GM12878 (cell line): ENCODE results near the gene SPIB. TPM values are rescaled to one million over a fixed set of nuclear protein-coding genes. Genes with fewer than 3 reads are reported as not detected.

Experiments used
- ATAC-seq: fragments of 200-7000 bp; cut with Tn5 transposase; 3 replicates; pipeline ENCODE4 v1.9.1; 2020; ENCODE audit warnings: mild to moderate bottlenecking, moderate library complexity
- BruUV-seq: library from RNA; stranded (reverse); fragments of 400-500 nt; replicated peaks from 2 replicates; lab custom pipeline; 2021; lab: Mats Ljungman, UMichigan
- CTCF ChIA-PET: fragments of 300-600 bp; sonication (Branson Sonifier 250); formaldehyde crosslinking; extraction: SDS; loops from one replicate; lab custom pipeline; 2021; ENCODE audit warnings: inconsistent platforms; lab: Yijun Ruan, JAX
- POLR2A ChIA-PET: fragments of 350-600 bp; formaldehyde crosslinking; extraction: SDS; loops from one replicate; lab custom pipeline; 2021; ENCODE audit warnings: inconsistent platforms; lab: Charles Lee
- RAD21 ChIA-PET: fragments of 300-600 bp; sonication (Branson Sonifier 250); formaldehyde crosslinking; loops from one replicate; lab custom pipeline; 2023; ENCODE audit warnings: antibody characterized with exemption; ENCODE audit not compliant: unreplicated experiment; lab: Charles Lee
- SMC1A ChIA-PET: fragments of 300-600 bp; sonication (Branson Sonifier 250); formaldehyde crosslinking; loops from one replicate; lab custom pipeline; 2023; ENCODE audit not compliant: unreplicated experiment, uncharacterized antibody; lab: Charles Lee
- DNase-seq: peaks from one replicate; pipeline ENCODE4 v3.0.0-alpha.2; 2011; ENCODE audit warnings: low read depth, low spot score
- FAIRE-seq: peaks from 3 replicates; lab custom pipeline; 2011; peaks lifted over from hg19 to GRCh38; lab: Jason Lieb, UNC
- H2AFZ ChIP-seq: 2 replicates; pipeline ENCODE4 v1.6.0; 2011; ENCODE audit warnings: low read depth, low read length, control low read depth; ENCODE audit not compliant: control insufficient read depth
- H3K27ac ChIP-seq: 2 replicates; pipeline ENCODE4 v1.5.1; 2011; ENCODE audit warnings: control low read depth; ENCODE audit not compliant: control insufficient read depth, insufficient read depth
- H3K27me3 ChIP-seq, 2 experiments: replicated peaks in 1 of 2; 2 replicates each; pipeline versions ENCODE4 v1.6.0 to v1.6.1; 2011; ENCODE audit warnings: low read length in 1 of 2; ENCODE audit not compliant: control insufficient read depth in 2 of 2, insufficient read depth in 2 of 2
- H3K36me3 ChIP-seq, 2 experiments: 2 replicates each; pipeline ENCODE4 v1.5.1; 2011; ENCODE audit warnings: low read length in 1 of 2; ENCODE audit not compliant: control insufficient read depth in 2 of 2, insufficient read depth in 2 of 2
- H3K4me1 ChIP-seq: 2 replicates; pipeline ENCODE4 v1.6.1; 2011; ENCODE audit warnings: mild to moderate bottlenecking, low read length, moderate library complexity, mixed read lengths; ENCODE audit not compliant: control insufficient read depth, insufficient read depth
- H3K4me2 ChIP-seq: 2 replicates; pipeline ENCODE4 v1.6.0; 2011; ENCODE audit warnings: control low read depth; ENCODE audit not compliant: control insufficient read depth, insufficient read depth
- H3K4me3 ChIP-seq: fragments of 200-600 bp; sonication (generic); 2 replicates; pipeline ENCODE4 v1.5.1; 2016
- H3K79me2 ChIP-seq: 2 replicates; pipeline ENCODE4 v1.6.0; 2011; ENCODE audit warnings: low read length; ENCODE audit not compliant: control insufficient read depth, insufficient read depth
- H3K9ac ChIP-seq: 2 replicates; pipeline ENCODE4 v1.8.0; 2011; ENCODE audit warnings: low read length, control low read depth, mixed read lengths; ENCODE audit not compliant: control insufficient read depth, insufficient read depth
- H3K9me3 ChIP-seq: replicated peaks from 3 replicates; pipeline ENCODE4 v1.5.1; 2011; ENCODE audit warnings: mild to moderate bottlenecking, low read length; ENCODE audit not compliant: control insufficient read depth, insufficient read depth
- H4K20me1 ChIP-seq: 2 replicates; pipeline ENCODE4 v1.6.0; 2011; ENCODE audit not compliant: control insufficient read depth, insufficient read depth
- BMI1 ChIP-seq: fragments of 450-650 bp; IDR thresholded peaks from 2 replicates; pipeline ENCODE4 v1.6.1; 2016; ENCODE audit warnings: mild to moderate bottlenecking, moderate library complexity, borderline replicate concordance
- BRCA1 ChIP-seq: IDR thresholded peaks from 2 replicates; pipeline ENCODE4 v1.6.1; 2011; ENCODE audit warnings: low read depth, low read length, improper control_type of control experiment
- CEBPB ChIP-seq, 2 experiments: fragments of 150-350 bp in 1 of 2; IDR thresholded peaks; 2 replicates each; pipeline ENCODE4 v1.6.1; 2012 to 2014; ENCODE audit warnings: low read depth in 2 of 2, low read length in 2 of 2, borderline replicate concordance in 1 of 2, inconsistent platforms in 1 of 2
- DPF2 ChIP-seq: fragments of 450-650 bp; IDR thresholded peaks from 2 replicates; pipeline ENCODE4 v1.6.1; 2017; ENCODE audit warnings: mild to moderate bottlenecking
- HSF1 ChIP-seq: fragments of 150-350 bp; IDR thresholded peaks from 2 replicates; pipeline ENCODE4 v1.6.1; 2014; ENCODE audit warnings: mild to moderate bottlenecking, low read depth, low read length
- KAT2A ChIP-seq: conservative IDR thresholded peaks from 2 replicates; pipeline ENCODE4 v1.6.1; 2011; ENCODE audit warnings: low read depth, low read length; ENCODE audit not compliant: control insufficient read depth
- KLF5 ChIP-seq: fragments of 450-650 bp; IDR thresholded peaks from 2 replicates; pipeline ENCODE4 v1.6.1; 2014; ENCODE audit warnings: mild to moderate bottlenecking; ENCODE audit not compliant: partially characterized antibody
- PML ChIP-seq: IDR thresholded peaks from 2 replicates; pipeline ENCODE4 v1.6.1; 2012; ENCODE audit warnings: low read length, inconsistent platforms
- POLR2AphosphoS2 ChIP-seq: IDR thresholded peaks from 2 replicates; pipeline ENCODE4 v1.6.1; 2011; ENCODE audit warnings: low read depth, mild to moderate bottlenecking, low read length, improper control_type of control experiment, moderate library complexity
- USF1 ChIP-seq: IDR thresholded peaks from 2 replicates; pipeline ENCODE4 v1.6.1; 2011; ENCODE audit warnings: borderline replicate concordance, low read depth, mild to moderate bottlenecking, moderate library complexity, mixed read lengths, low read length; ENCODE audit not compliant: insufficient read depth; ENCODE audit errors: extremely low read length
- ZBTB40 ChIP-seq: fragments of 450-650 bp; IDR thresholded peaks from 2 replicates; pipeline ENCODE4 v1.6.1; 2016; ENCODE audit warnings: mild to moderate bottlenecking, moderate library complexity, borderline replicate concordance
- WGBS: methylation state at CpG from one replicate; pipeline ENCODE4 v1.1.6; 2016; ENCODE audit warnings: low lambda C conversion rate; ENCODE audit not compliant: insufficient replicate concordance, insufficient coverage; ENCODE audit errors: missing lambda C conversion rate; 5-methylcytosine and 5-hydroxymethylcytosine counted together
- in situ Hi-C: fragments of 300-500 bp; cut with MboI; formaldehyde crosslinking; loops from 9 replicates; pipeline ENCODE4 v1.14.3; 2018; ENCODE audit warnings: mixed read lengths
- intact Hi-C: fragments of 100-400 bp; cut with micrococcal nuclease; formaldehyde crosslinking; loops from one replicate; pipeline ENCODE4 v1.14.2; 2022; ENCODE audit not compliant: unreplicated experiment
- polyA plus RNA-seq, 11 experiments: library from polyadenylated mRNA; depleted of rRNA in 4 of 11; unstranded in 6 of 11; stranded (reverse) in 5 of 11; fragments of >200 nt; fragmentation: Nextera tagmentation in 4 of 11; fragmentation: Illumina TruSeq in 1 of 11; extraction: Ambion mirVana in 4 of 11; extraction: Trizol in 1 of 11; gene quantifications; 1 replicate in 1 of 11; 2 replicates in 10 of 11; pipeline versions ENCODE4 v1.2.1 to v1.2.3, GENCODE V29; 2011 to 2016; ENCODE audit warnings: inconsistent platforms in 2 of 11, missing spikeins in 2 of 11, low read depth in 1 of 11
- total RNA-seq, 4 experiments: library from RNA; depleted of rRNA in 3 of 4; stranded (reverse); fragments of >200 nt in 3 of 4; fragmentation: Illumina TruSeq in 1 of 4; extraction: Trizol in 1 of 4; gene quantifications; 2 replicates each; pipeline versions ENCODE4 v1.2.1 to v1.2.3, GENCODE V29; 2013 to 2021

Gene SPIB
- total and polyA plus RNA-seq, 10 of the 15 experiments (the other 5 are each of a cell fraction or from before 2014, with no cell fraction given) = 3.5 to 123 (median 56.0) TPM

- FAIRE-seq = no peak
- Histone ChIP-seq H4K20me1 (no peaks in the 10 kb centered on the region), H2AFZ (no peak overlapping the region), H3K27ac (no peak overlapping the region), H3K9ac (no peak overlapping the region), H3K79me2 (no peaks in the 10 kb centered on the region), H3K4me3 (no peak overlapping the region), H3K9me3 (no peaks in the 10 kb centered on the region), H3K36me3 (no peaks in the 10 kb centered on the region), H3K27me3 (no peaks in the 10 kb centered on the region), H3K4me2 (no peak overlapping the region), H3K4me1 (no peaks in the 10 kb centered on the region)
- ChIA-PET POLR2A (interaction anchor here (1.0 to 1.4 kb wide), 2 partner anchors 9 to 19 kb away, joined by 3 read pairs; no protein-coding TSS in a partner anchor), RAD21 (no interaction called here), CTCF (no interaction called here), SMC1A (no interaction called here)
- DNase-seq = no peak
- in situ Hi-C loops = no loop called here
- intact Hi-C loops = no loop called here
- no peak for ATAC-seq
- WGBS = 81% methylated on average over 3 of the region's 3 CpGs
- TF ChIP-seq PML (no peak), ZBTB40 (no peak), BMI1 (no peak), USF1 (no peak), DPF2 (no peak), BRCA1 (no peak), KAT2A (no peak), KLF5 (no peak), HSF1 (no peak), CEBPB (IDR thresholded peaks at IDR 0.05; ENCODE audit: borderline replicate concordance in 1 of 2, low read depth in 2 of 2, low read length in 2 of 2) (no peak), POLR2AphosphoS2 (no peak)
- no TSS peak for BruUV-seq
These were observed 34.5 kb downstream of the SPIB start for GRCh38 chr19:50453243-50453642.
